BLaER1 (cell line): Measurements from ENCODE around the gene PTPRM.
A peak's percentile ranks its signal among the peaks of the same experiment; 100 is the strongest.

Source experiments
- H3K27ac ChIP-seq: shearing (Covaris generic); formaldehyde crosslinking; 2 replicates; pipeline ENCODE4 v1.8.1; 2022
- H3K27me3 ChIP-seq: shearing (Covaris generic); formaldehyde crosslinking; 2 replicates; pipeline ENCODE4 v1.8.1; 2022
- H3K36me3 ChIP-seq: shearing (Covaris generic); formaldehyde crosslinking; 2 replicates; pipeline ENCODE4 v1.8.1; 2022
- H3K4me1 ChIP-seq: shearing (Covaris generic); formaldehyde crosslinking; 2 replicates; pipeline ENCODE4 v1.8.1; 2022
- H3K4me2 ChIP-seq: shearing (Covaris generic); formaldehyde crosslinking; 2 replicates; pipeline ENCODE4 v1.8.1; 2022
- H3K4me3 ChIP-seq: shearing (Covaris generic); formaldehyde crosslinking; 2 replicates; pipeline ENCODE4 v1.8.1; 2022
- H3K9ac ChIP-seq: shearing (Covaris generic); formaldehyde crosslinking; 2 replicates; pipeline ENCODE4 v1.8.1; 2022
- H3K9me3 ChIP-seq: shearing (Covaris generic); formaldehyde crosslinking; 2 replicates; pipeline ENCODE4 v1.8.1; 2022
- H4K20me1 ChIP-seq: shearing (Covaris generic); formaldehyde crosslinking; 2 replicates; pipeline ENCODE4 v1.8.1; 2022
- Cebpa-rat ChIP-seq: shearing (Covaris generic); IDR thresholded peaks from 2 replicates; pipeline ENCODE4 v1.8.1; 2022

PTPRM gene

GRCh38 chr18:7746106-7746505 lies 179.0 kb downstream of the PTPRM start:
- Histone ChIP-seq H3K27me3 (no peaks in the 10 kb centered on the region), H3K4me1 (peaks cover 13% of the 10 kb centered on the region), H3K4me2 (no peak overlapping the region), H3K27ac (no peak overlapping the region), H3K9ac (no peak overlapping the region), H3K9me3 (peaks cover 13% of the 10 kb centered on the region), H3K36me3 (no peaks in the 10 kb centered on the region), H3K4me3 (no peak overlapping the region), H4K20me1 (no peaks in the 10 kb centered on the region)
- no peak for TF ChIP-seq Cebpa-rat

DNA sequence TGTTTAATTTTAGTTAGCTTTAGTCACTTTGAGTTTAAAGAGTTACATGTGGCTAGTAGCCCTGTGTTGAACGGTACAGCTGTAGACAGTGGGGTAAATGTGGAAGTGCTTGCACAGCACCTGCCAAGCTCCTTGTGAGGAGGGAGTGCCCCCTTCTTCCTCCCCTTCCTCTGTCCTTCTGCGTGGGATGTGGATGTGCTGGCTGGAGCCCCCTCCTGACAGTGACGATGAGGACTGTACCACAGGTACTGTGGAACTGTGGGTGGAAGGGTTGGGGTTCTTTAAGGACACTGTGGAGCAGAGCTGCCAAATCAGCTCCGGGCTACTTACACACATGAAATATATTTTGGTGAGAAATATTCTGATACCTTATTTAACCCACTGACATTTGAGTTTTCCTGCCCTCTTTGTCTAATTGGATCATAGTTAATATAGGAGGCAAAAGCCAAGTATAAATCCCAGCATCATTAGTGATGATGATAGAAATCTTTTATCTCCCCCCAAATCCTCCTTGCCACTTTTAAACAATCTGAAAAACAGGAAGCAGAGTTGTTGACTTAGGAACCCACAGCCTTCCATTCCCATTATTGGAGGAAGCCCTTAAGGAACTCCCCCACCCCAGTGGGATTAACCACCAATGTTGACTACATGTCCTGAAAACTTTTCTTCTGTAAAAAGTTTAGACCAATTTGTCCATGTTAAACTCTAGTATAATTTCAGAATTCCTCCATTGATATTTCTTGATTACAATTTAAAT lies 181.3 kb downstream of the PTPRM start:
- Histone ChIP-seq H3K27me3 (no peaks in the 10 kb centered on the region), H3K9ac (no peak overlapping the region), H3K4me3 (no peak overlapping the region), H3K27ac (no peak overlapping the region), H4K20me1 (no peaks in the 10 kb centered on the region), H3K4me1 (peaks cover 13% of the 10 kb centered on the region), H3K9me3 (peaks cover 13% of the 10 kb centered on the region), H3K4me2 (peak overlapping the region; percentile 45), H3K36me3 (no peaks in the 10 kb centered on the region)
- TF ChIP-seq Cebpa-rat: no peak

GRCh38 chr18:7749008-7749405 lies 181.9 kb downstream of the PTPRM start:
- Histone ChIP-seq H3K4me2 (peak overlapping the region; percentile 45), H3K27ac (no peak overlapping the region)
- no peak for TF ChIP-seq Cebpa-rat

GRCh38 chr18:7749510-7749981 lies 182.4 kb downstream of the PTPRM start:
- no peak overlapping the region for H3K4me2 ChIP-seq
- no peaks in the 10 kb centered on the region for H3K27me3 ChIP-seq
- peaks cover 13% of the 10 kb centered on the region for H3K9me3 ChIP-seq
- no peak overlapping the region for H3K9ac ChIP-seq
- H4K20me1 ChIP-seq: no peaks in the 10 kb centered on the region
- H3K27ac ChIP-seq: no peak overlapping the region
- H3K36me3 ChIP-seq: no peaks in the 10 kb centered on the region
- H3K4me1 ChIP-seq: peaks cover 13% of the 10 kb centered on the region
- no peak for TF ChIP-seq Cebpa-rat
- H3K4me3 ChIP-seq: no peak overlapping the region

More at GRCh38 chr18:7749008-7749405, 181.9 kb downstream of the PTPRM start:
- Histone ChIP-seq H3K9me3 (peaks cover 13% of the 10 kb centered on the region), H3K27me3 (no peaks in the 10 kb centered on the region), H3K4me3 (no peak overlapping the region), H3K4me1 (peaks cover 13% of the 10 kb centered on the region), H3K36me3 (no peaks in the 10 kb centered on the region), H4K20me1 (no peaks in the 10 kb centered on the region), H3K9ac (no peak overlapping the region)

GRCh38 chr18:7750095-7750663 lies 183.1 kb downstream of the PTPRM start:
- peaks cover 13% of the 10 kb centered on the region for H3K9me3 ChIP-seq

GRCh38 chr18:7750966-7751365 lies 183.8 kb downstream of the PTPRM start:
- H3K4me2 ChIP-seq: no peak overlapping the region
- TF ChIP-seq Cebpa-rat: no peak

More at GRCh38 chr18:7750095-7750663, 183.1 kb downstream of the PTPRM start:
- no peak overlapping the region for H3K4me2 ChIP-seq
- no peak for TF ChIP-seq Cebpa-rat
- H3K36me3 ChIP-seq: no peaks in the 10 kb centered on the region
- no peak overlapping the region for H3K27ac ChIP-seq
- no peaks in the 10 kb centered on the region for H4K20me1 ChIP-seq
- H3K4me3 ChIP-seq: no peak overlapping the region
- peaks cover 13% of the 10 kb centered on the region for H3K4me1 ChIP-seq
- H3K9ac ChIP-seq: no peak overlapping the region
- H3K27me3 ChIP-seq: no peaks in the 10 kb centered on the region

DNA sequence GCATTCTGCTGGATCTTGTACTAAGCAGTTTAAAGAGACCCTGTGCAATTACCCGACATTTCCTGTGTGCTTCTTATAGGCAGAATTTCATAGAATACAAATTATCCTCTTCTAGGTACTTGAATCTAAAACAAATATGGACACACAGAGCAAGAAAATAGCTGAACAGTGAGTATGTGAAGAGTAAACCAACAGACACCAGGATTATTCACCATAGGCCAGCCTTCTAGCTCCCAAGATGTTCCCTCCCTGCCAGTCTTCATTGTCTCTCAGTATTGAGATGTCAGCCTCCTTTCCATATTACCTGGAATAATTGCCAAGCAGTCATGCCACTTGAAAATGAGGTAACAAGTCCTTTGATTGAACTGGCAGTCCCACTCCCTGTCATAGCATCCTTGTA lies 187.1 kb downstream of the PTPRM start:
- Histone ChIP-seq H3K27me3 (no peaks in the 10 kb centered on the region), H3K27ac (no peak overlapping the region), H3K4me2 (no peak overlapping the region), H3K4me3 (no peak overlapping the region), H3K9me3 (no peaks in the 10 kb centered on the region), H3K9ac (no peak overlapping the region), H4K20me1 (no peaks in the 10 kb centered on the region), H3K4me1 (no peaks in the 10 kb centered on the region), H3K36me3 (no peaks in the 10 kb centered on the region)
- TF ChIP-seq Cebpa-rat: no peak

More at GRCh38 chr18:7750966-7751365, 183.8 kb downstream of the PTPRM start:
- H3K9me3 ChIP-seq: peaks cover 10% of the 10 kb centered on the region
- no peak overlapping the region for H3K4me3 ChIP-seq
- no peak overlapping the region for H3K9ac ChIP-seq
- H3K4me1 ChIP-seq: peaks cover 13% of the 10 kb centered on the region
- no peaks in the 10 kb centered on the region for H3K36me3 ChIP-seq
- no peaks in the 10 kb centered on the region for H4K20me1 ChIP-seq
- H3K27me3 ChIP-seq: no peaks in the 10 kb centered on the region
- H3K27ac ChIP-seq: no peak overlapping the region

DNA sequence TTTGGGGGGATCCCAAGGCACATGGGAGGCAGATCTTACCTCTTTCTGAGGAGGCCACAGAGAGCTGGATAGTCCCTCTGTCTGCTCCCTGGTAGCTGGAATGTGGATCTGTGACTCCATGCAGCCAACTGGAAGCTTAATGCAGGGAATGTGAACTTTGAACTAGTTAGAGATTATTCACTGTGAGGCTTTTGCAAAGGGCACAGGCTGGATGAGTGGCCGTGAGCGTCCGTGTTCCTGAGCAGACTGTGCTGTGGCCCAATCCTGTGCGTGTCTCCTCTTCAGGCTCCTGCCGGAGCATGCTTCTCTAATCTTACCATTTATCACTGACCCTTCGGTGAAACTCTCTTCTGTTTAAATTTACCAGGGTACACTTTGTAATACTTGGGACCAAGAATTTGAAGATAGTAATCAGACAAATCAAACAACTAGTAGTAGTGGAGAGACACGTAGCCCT lies 187.6 kb downstream of the PTPRM start:
- Histone ChIP-seq H3K27me3 (no peaks in the 10 kb centered on the region), H3K9ac (no peak overlapping the region), H3K4me3 (no peak overlapping the region), H3K27ac (no peak overlapping the region), H3K4me1 (no peaks in the 10 kb centered on the region), H3K4me2 (no peak overlapping the region), H3K9me3 (no peaks in the 10 kb centered on the region), H4K20me1 (no peaks in the 10 kb centered on the region), H3K36me3 (no peaks in the 10 kb centered on the region)
- no peak for TF ChIP-seq Cebpa-rat

- H3K4me2 ChIP-seq: no peak overlapping the region
- H3K4me3 ChIP-seq: no peak overlapping the region
- no peak for TF ChIP-seq Cebpa-rat
- H4K20me1 ChIP-seq: no peaks in the 10 kb centered on the region
- H3K36me3 ChIP-seq: no peaks in the 10 kb centered on the region
- H3K4me1 ChIP-seq: no peaks in the 10 kb centered on the region
- no peak overlapping the region for H3K27ac ChIP-seq
- H3K9me3 ChIP-seq: no peaks in the 10 kb centered on the region
- no peaks in the 10 kb centered on the region for H3K27me3 ChIP-seq
- no peak overlapping the region for H3K9ac ChIP-seq
Measured at GRCh38 chr18:7755753-7756475, 188.8 kb downstream of the PTPRM start.

GRCh38 chr18:7757175-7757574 lies 190.1 kb downstream of the PTPRM start:
- H3K4me2 ChIP-seq: no peak overlapping the region
- H3K9me3 ChIP-seq: no peaks in the 10 kb centered on the region
- H3K9ac ChIP-seq: no peak overlapping the region
- H3K36me3 ChIP-seq: no peaks in the 10 kb centered on the region
- no peak for TF ChIP-seq Cebpa-rat
- H3K27ac ChIP-seq: no peak overlapping the region
- no peaks in the 10 kb centered on the region for H3K4me1 ChIP-seq
- no peak overlapping the region for H3K4me3 ChIP-seq
- no peaks in the 10 kb centered on the region for H4K20me1 ChIP-seq
- H3K27me3 ChIP-seq: no peaks in the 10 kb centered on the region
